H9 (cell line): ENCODE measurements around the gene TMEM132C. TPM values are rescaled to one million over a fixed set of nuclear protein-coding genes. Genes with fewer than 3 reads are reported as not detected.

Experiments used
- DNase-seq: peaks from one replicate; pipeline ENCODE4 v3.0.0-alpha.2; 2017
- H2AFZ ChIP-seq: one replicate; pipeline ENCODE4 v1.6.1; 2013; ENCODE audit warnings: mild to moderate bottlenecking, low read length, control low read depth, moderate library complexity
- H2AK5ac ChIP-seq: 2 replicates; pipeline ENCODE4 v1.6.1; 2013; ENCODE audit warnings: low read length, control low read depth, mixed read lengths; ENCODE audit not compliant: insufficient read length
- H2BK120ac ChIP-seq: one replicate; pipeline ENCODE4 v1.6.1; 2013; ENCODE audit warnings: low read depth, mild to moderate bottlenecking, low read length, control low read depth, inconsistent platforms; ENCODE audit not compliant: poor library complexity, severe bottlenecking
- H2BK12ac ChIP-seq: 2 replicates; pipeline ENCODE4 v1.6.1; 2013; ENCODE audit warnings: low read length, control low read depth, mixed read lengths, low read depth; ENCODE audit not compliant: insufficient read length
- H2BK15ac ChIP-seq: 2 replicates; pipeline ENCODE4 v1.6.1; 2013; ENCODE audit warnings: low read depth, low read length, control low read depth
- H2BK20ac ChIP-seq: one replicate; pipeline ENCODE4 v1.6.1; 2013; ENCODE audit warnings: low read depth, mild to moderate bottlenecking, low read length, control low read depth, inconsistent platforms; ENCODE audit not compliant: poor library complexity, severe bottlenecking
- H2BK5ac ChIP-seq: 2 replicates; pipeline ENCODE4 v1.6.1; 2013; ENCODE audit warnings: low read length, control low read depth, mixed read lengths; ENCODE audit not compliant: insufficient read length
- H3K14ac ChIP-seq: 2 replicates; pipeline ENCODE4 v1.6.1; 2013; ENCODE audit warnings: low read length, control low read depth; ENCODE audit not compliant: insufficient read depth
- H3K18ac ChIP-seq: 2 replicates; pipeline ENCODE4 v1.6.1; 2013; ENCODE audit warnings: low read depth, mild to moderate bottlenecking, mixed read lengths, low read length, control low read depth; ENCODE audit not compliant: insufficient read length
- H3K23ac ChIP-seq: 2 replicates; pipeline ENCODE4 v1.6.1; 2013; ENCODE audit warnings: low read length, control low read depth, mixed read lengths, low read depth; ENCODE audit not compliant: insufficient read length
- H3K23me2 ChIP-seq: 2 replicates; pipeline ENCODE4 v1.6.1; 2013; ENCODE audit warnings: low read depth, mild to moderate bottlenecking, mixed read lengths, low read length, control low read depth; ENCODE audit not compliant: insufficient read length, poor library complexity, severe bottlenecking
- H3K27ac ChIP-seq: 2 replicates; pipeline ENCODE4 v1.5.1; 2013; ENCODE audit warnings: low read length, control low read depth, mixed read lengths, low read depth; ENCODE audit not compliant: insufficient read length
- H3K27me3 ChIP-seq: 2 replicates; pipeline ENCODE4 v1.6.1; 2013; ENCODE audit warnings: low read length, control low read depth, inconsistent platforms; ENCODE audit not compliant: insufficient read depth
- H3K4ac ChIP-seq: 2 replicates; pipeline ENCODE4 v1.6.1; 2013; ENCODE audit warnings: low read depth, mild to moderate bottlenecking, control low read depth, inconsistent platforms, low read length, moderate library complexity
- H3K4me1 ChIP-seq: 2 replicates; pipeline ENCODE4 v1.6.1; 2013; ENCODE audit warnings: low read length, control low read depth, inconsistent platforms; ENCODE audit not compliant: insufficient read depth
- H3K4me2 ChIP-seq: 2 replicates; pipeline ENCODE4 v1.6.1; 2013; ENCODE audit warnings: low read length, control low read depth, mixed read lengths; ENCODE audit not compliant: insufficient read length, insufficient read depth
- H3K56ac ChIP-seq: 2 replicates; pipeline ENCODE4 v1.6.1; 2013; ENCODE audit warnings: low read depth, mild to moderate bottlenecking, mixed read lengths, low read length, control low read depth; ENCODE audit not compliant: insufficient read length
- H3K79me1 ChIP-seq: 2 replicates; pipeline ENCODE4 v1.6.1; 2013; ENCODE audit warnings: low read depth, mild to moderate bottlenecking, moderate library complexity, low read length, control low read depth, inconsistent platforms; ENCODE audit not compliant: insufficient read depth, poor library complexity, severe bottlenecking
- H3K79me2 ChIP-seq: 2 replicates; pipeline ENCODE4 v1.6.1; 2013; ENCODE audit warnings: low read length, control low read depth, inconsistent platforms; ENCODE audit not compliant: insufficient read depth
- H3K9ac ChIP-seq: 2 replicates; pipeline ENCODE4 v1.6.1; 2013; ENCODE audit warnings: low read length, control low read depth, mixed read lengths; ENCODE audit not compliant: insufficient read length; ENCODE audit errors: extremely low read depth
- H3K9me3 ChIP-seq: one replicate; pipeline ENCODE4 v1.6.1; 2013; ENCODE audit warnings: low read depth, low read length, inconsistent platforms; ENCODE audit not compliant: control insufficient read depth
- H3T11ph ChIP-seq: one replicate; pipeline ENCODE4 v1.6.1; 2013; ENCODE audit warnings: mild to moderate bottlenecking, low read length, control low read depth, inconsistent platforms
- H4K20me1 ChIP-seq: one replicate; pipeline ENCODE4 v1.6.1; 2013; ENCODE audit not compliant: control insufficient read depth, insufficient read length, insufficient read depth
- H4K5ac ChIP-seq: 2 replicates; pipeline ENCODE4 v1.6.1; 2013; ENCODE audit warnings: low read depth, mild to moderate bottlenecking, mixed read lengths, low read length, control low read depth; ENCODE audit not compliant: insufficient read length
- H4K8ac ChIP-seq: replicated peaks from 2 replicates; pipeline ENCODE4 v1.6.1; 2013; ENCODE audit warnings: low read length, control low read depth, mixed read lengths, low read depth; ENCODE audit not compliant: insufficient read length
- H4K91ac ChIP-seq: 2 replicates; pipeline ENCODE4 v1.6.1; 2013; ENCODE audit warnings: low read depth, mild to moderate bottlenecking, moderate library complexity, mixed read lengths, low read length, control low read depth; ENCODE audit not compliant: insufficient read length
- H3K27ac Mint-ChIP-seq, 3 experiments: 2 replicates in 2 of 3; 3 replicates in 1 of 3; pipeline ENCODE4 v1.8.0; 2020 to 2021; ENCODE audit warnings: mixed read lengths in 3 of 3, mild to moderate bottlenecking in 1 of 3, moderate library complexity in 1 of 3
- H3K27me3 Mint-ChIP-seq: 2 replicates; pipeline ENCODE4 v1.8.0; 2021; ENCODE audit warnings: low read depth, mild to moderate bottlenecking, moderate library complexity, mixed read lengths
- H3K36me3 Mint-ChIP-seq, 3 experiments: 2 replicates in 2 of 3; 3 replicates in 1 of 3; pipeline ENCODE4 v1.8.0; 2020 to 2021; ENCODE audit warnings: low read depth in 3 of 3, mixed read lengths in 3 of 3; ENCODE audit not compliant: insufficient read depth in 1 of 3
- H3K4me1 Mint-ChIP-seq, 2 experiments: 2 replicates each; pipeline ENCODE4 v1.8.0; 2020; ENCODE audit warnings: mixed read lengths in 2 of 2
- H3K4me3 Mint-ChIP-seq, 2 experiments: 2 replicates in 1 of 2; 3 replicates in 1 of 2; pipeline ENCODE4 v1.8.0; 2020 to 2021; ENCODE audit warnings: mild to moderate bottlenecking in 2 of 2, mixed read lengths in 2 of 2, moderate library complexity in 1 of 2
- H3K9me3 Mint-ChIP-seq, 2 experiments: 2 replicates in 1 of 2; 3 replicates in 1 of 2; pipeline ENCODE4 v1.8.0; 2020; ENCODE audit warnings: mild to moderate bottlenecking in 2 of 2, mixed read lengths in 2 of 2, moderate library complexity in 1 of 2
- CTCF ChIP-seq: fragments of 200-600 bp; sonication (generic); conservative IDR thresholded peaks from 3 replicates; pipeline ENCODE4 v1.8.0; 2021; ENCODE audit warnings: antibody characterized with exemption, mild to moderate bottlenecking
- WGBS: extraction: QIAGEN DNeasy Blood & Tissue Kit; methylation state at CpG from one replicate; pipeline ENCODE4 v1.1.7; 2013; ENCODE audit warnings: missing lambda C conversion rate, low lambda C conversion rate, mixed read lengths; ENCODE audit not compliant: insufficient read length; ENCODE audit errors: extremely low coverage; 5-methylcytosine and 5-hydroxymethylcytosine counted together
- total RNA-seq: library from RNA; stranded (reverse); gene quantifications from 2 replicates; pipeline ENCODE4 v1.2.1, GENCODE V29; 2021

The TMEM132C gene
- total RNA-seq, 1 experiment from 2014 or later = 0.22 TPM

DNA sequence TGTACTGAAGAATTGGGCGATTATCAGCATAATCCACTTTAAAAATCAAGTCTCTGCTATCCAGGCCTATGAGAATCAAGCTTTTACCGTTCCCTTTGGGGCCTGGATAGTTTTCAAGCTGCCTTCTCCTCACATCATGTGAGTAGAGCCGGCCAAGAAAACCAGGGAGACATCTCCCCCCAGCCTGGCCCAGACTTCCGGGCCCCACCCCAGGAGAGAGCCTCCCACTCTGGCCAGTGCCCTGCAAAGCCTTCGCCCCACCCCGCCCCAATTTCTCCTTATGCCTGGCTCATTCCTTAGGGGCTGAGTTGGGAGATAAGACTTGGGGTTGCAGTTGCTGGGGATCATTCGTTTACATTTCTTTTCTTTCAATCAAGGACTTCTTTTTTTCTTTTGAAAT, 1.4 kb upstream of the TMEM132C start:
- peak overlapping the region; percentile 55 for H3K4me2 ChIP-seq
- no peak overlapping the region for H3K56ac ChIP-seq
- H4K91ac ChIP-seq = no peak overlapping the region
- Mint-ChIP-seq H3K4me3 (peak overlapping the region in 1 of 2 experiments; percentile 81; a peak in 4 of 5 replicates), H3K4me1 (peaks cover 13 to 30% of the 10 kb centered on the region in 2 experiments), H3K36me3 (peaks cover 0 to 8% (median 4%) of the 10 kb centered on the region in 3 experiments; a peak in 4 of 7 replicates), H3K27ac (no peak overlapping the region; a peak in 1 of 7 replicates), H3K9me3 (peaks cover 10 to 16% of the 10 kb centered on the region in 2 experiments), H3K27me3 (peaks cover 33% of the 10 kb centered on the region)
- H2AFZ ChIP-seq = no peak overlapping the region
- no peaks in the 10 kb centered on the region for H3K9me3 ChIP-seq
- peak; percentile 25 for DNase-seq
- no peak overlapping the region for H2BK12ac ChIP-seq
- no peak overlapping the region for H2AK5ac ChIP-seq
- no peak overlapping the region for H3T11ph ChIP-seq
- H3K79me2 ChIP-seq = no peaks in the 10 kb centered on the region
- 0 out of 2 replicates have a peak, but pooled peaks cover 2% of the 10 kb centered on the region for H3K4me1 ChIP-seq
- no peak overlapping the region for H2BK120ac ChIP-seq
- no peak overlapping the region for H3K23ac ChIP-seq
- no peak overlapping the region for H4K5ac ChIP-seq
- no peak overlapping the region for H2BK20ac ChIP-seq
- no peak overlapping the region for H2BK5ac ChIP-seq
- H3K14ac ChIP-seq = no peak overlapping the region
- no peak for TF ChIP-seq CTCF
- H3K27me3 ChIP-seq = peaks cover 41% of the 10 kb centered on the region
- H3K9ac ChIP-seq = no peak overlapping the region
- H4K20me1 ChIP-seq = no peaks in the 10 kb centered on the region
- no peak overlapping the region for H3K18ac ChIP-seq
- no CpG with 5 or more reads among the region's 7 CpGs for WGBS
- no peak overlapping the region for H3K27ac ChIP-seq
- no peaks in the 10 kb centered on the region for H3K79me1 ChIP-seq
- H3K23me2 ChIP-seq = peaks cover 15% of the 10 kb centered on the region
- H4K8ac ChIP-seq = no peak overlapping the region
- no peak overlapping the region for H2BK15ac ChIP-seq
- no peak overlapping the region for H3K4ac ChIP-seq
